Endothelial cell (in vitro differentiated cells): ENCODE data around the gene POLR1H. TPM values are rescaled to one million over a fixed set of nuclear protein-coding genes. Genes with fewer than 3 reads are reported as not detected.

Experiments
- DNase-seq: peaks from one replicate; pipeline ENCODE4 v3.0.0; 2021; ENCODE audit warnings: low spot score
- H3K27ac Mint-ChIP-seq: one replicate; pipeline ENCODE4 v1.8.0; 2021; ENCODE audit warnings: mixed read lengths, inconsistent platforms; ENCODE audit not compliant: unreplicated experiment
- H3K27me3 Mint-ChIP-seq: one replicate; pipeline ENCODE4 v1.8.0; 2021; ENCODE audit warnings: mild to moderate bottlenecking, moderate library complexity, mixed read lengths, inconsistent platforms; ENCODE audit not compliant: unreplicated experiment
- H3K36me3 Mint-ChIP-seq: one replicate; pipeline ENCODE4 v1.8.0; 2021; ENCODE audit warnings: mild to moderate bottlenecking, low read depth, mixed read lengths, inconsistent platforms; ENCODE audit not compliant: unreplicated experiment
- H3K4me1 Mint-ChIP-seq: one replicate; pipeline ENCODE4 v1.8.0; 2021; ENCODE audit warnings: mild to moderate bottlenecking, mixed read lengths, inconsistent platforms; ENCODE audit not compliant: unreplicated experiment
- H3K4me3 Mint-ChIP-seq: one replicate; pipeline ENCODE4 v1.8.0; 2021; ENCODE audit warnings: mild to moderate bottlenecking, mixed read lengths, inconsistent platforms; ENCODE audit not compliant: unreplicated experiment
- H3K9me3 Mint-ChIP-seq: one replicate; pipeline ENCODE4 v1.8.0; 2021; ENCODE audit warnings: mixed read lengths, inconsistent platforms; ENCODE audit not compliant: unreplicated experiment
- CTCF ChIP-seq: fragments of 200-600 bp; sonication (generic); IDR thresholded peaks from one replicate; pipeline ENCODE4 v1.5.0; 2021; ENCODE audit warnings: antibody characterized with exemption; ENCODE audit not compliant: unreplicated experiment
- total RNA-seq: library from RNA; stranded (reverse); fragmentation: NEBNext Ultra II Directional; extraction: Animal tissue kit (Norgen Biotek cat#: 25700); gene quantifications from one replicate; pipeline ENCODE4 v1.2.1, GENCODE V29; 2021; ENCODE audit not compliant: unreplicated experiment

Gene POLR1H
- total RNA-seq, 1 donor from 2014 or later, result 39.0 TPM

DNA sequence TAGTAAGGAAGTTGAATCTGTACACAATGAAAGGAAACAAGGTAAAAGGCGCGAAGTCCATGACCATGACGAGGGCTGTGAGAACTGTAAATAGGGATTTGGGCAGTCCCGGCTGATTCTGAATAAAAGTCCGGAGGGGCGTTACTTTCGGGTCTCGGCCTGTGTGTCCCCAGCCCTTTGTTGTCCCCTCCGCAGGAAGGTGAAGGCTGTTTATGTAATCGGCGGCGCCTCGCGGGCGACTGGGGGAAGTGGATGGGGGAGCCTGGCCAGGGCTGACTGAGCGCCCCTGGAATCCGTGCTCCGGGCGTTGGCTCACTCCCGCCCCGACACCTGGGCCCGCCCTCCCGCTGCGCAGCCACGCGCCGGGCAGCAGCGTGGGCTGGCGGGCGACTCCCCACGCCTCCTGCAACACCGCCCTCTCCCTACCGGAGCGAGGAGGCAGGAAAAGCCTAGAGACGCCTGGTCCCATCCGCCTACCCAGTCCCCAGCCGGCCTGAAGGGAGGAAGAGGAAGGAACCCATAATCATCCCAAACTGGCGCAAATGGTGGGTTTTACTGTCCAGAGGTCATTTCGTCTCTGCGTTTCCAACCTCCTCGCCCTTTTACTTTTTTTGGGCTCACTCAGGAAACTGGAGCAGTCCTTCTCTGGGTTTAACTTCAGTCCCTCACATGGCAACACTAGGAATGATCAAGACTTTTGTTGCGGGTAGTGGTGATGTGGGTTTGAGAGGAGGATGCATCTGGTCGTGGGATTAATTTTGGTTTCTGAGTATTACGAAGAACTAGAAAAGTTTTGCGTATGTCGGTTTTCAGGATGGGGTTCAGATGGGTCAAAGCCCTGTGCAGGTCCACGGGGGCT is 39.7 kb downstream of the POLR1H start:
- Mint-ChIP-seq H3K36me3 (no peaks in the 10 kb centered on the region), H3K27me3 (peaks cover 8% of the 10 kb centered on the region), H3K4me3 (peak overlapping the region; percentile 80), H3K9me3 (no peaks in the 10 kb centered on the region), H3K4me1 (peaks cover 53% of the 10 kb centered on the region), H3K27ac (peak overlapping the region; percentile 62)
- TF ChIP-seq CTCF, result no peak
- peak; percentile 49 for DNase-seq

DNA sequence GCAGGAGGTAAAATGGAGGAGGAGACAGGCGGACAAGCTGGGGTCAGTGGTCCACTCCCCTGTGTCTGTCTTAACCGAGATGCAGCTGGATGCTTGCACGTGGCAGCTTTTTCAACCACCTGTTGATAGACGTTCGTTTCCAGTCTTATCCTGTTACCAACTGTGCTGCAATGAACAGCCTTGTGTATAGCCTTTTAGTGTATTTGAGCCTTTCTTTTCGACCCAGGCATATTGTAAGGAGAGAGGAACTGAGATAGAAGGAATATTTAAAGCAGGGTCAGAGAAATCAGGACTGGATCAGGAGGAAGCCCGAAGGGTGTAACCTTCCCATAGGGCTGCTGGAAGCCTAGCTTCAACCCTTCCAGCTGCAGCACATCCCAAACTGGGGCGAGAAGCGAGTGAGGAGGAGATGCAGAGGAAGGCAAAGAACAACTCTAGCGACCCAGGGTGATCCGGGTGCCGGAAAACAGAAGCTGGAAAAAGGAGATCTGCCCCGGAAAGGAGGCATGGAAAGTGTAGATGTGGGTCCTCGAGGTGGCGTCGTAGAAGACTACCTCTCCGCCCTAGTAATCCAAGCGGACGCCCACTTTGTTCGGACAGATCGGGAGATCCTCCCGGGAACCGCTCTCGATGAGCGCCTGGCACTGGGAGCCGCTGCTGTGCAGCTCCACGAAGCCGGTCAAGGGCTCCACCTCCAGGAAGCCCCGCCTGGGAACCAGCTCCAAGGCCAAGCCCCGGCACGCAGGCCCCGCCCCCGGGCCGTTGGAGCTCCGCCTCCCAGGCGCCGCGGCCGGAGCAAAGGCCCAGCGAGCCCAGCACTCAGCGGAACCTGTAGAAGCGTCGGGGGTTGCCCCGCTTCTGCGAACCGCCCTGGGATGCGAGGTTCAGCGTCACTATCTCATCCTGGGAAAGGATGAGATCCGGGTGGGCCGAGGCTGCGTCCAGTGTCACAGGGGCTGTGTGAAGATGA is 40.7 kb downstream of the POLR1H start:
- H3K4me3 Mint-ChIP-seq, result peak overlapping the region; percentile 80
- TF ChIP-seq CTCF, result no peak
- H3K27ac Mint-ChIP-seq, result peak overlapping the region; percentile 39
- H3K36me3 Mint-ChIP-seq, result no peaks in the 10 kb centered on the region
- H3K27me3 Mint-ChIP-seq, result peaks cover 8% of the 10 kb centered on the region
- no peaks in the 10 kb centered on the region for H3K9me3 Mint-ChIP-seq
- peaks cover 53% of the 10 kb centered on the region for H3K4me1 Mint-ChIP-seq
- peak; percentile 82 for DNase-seq

DNA sequence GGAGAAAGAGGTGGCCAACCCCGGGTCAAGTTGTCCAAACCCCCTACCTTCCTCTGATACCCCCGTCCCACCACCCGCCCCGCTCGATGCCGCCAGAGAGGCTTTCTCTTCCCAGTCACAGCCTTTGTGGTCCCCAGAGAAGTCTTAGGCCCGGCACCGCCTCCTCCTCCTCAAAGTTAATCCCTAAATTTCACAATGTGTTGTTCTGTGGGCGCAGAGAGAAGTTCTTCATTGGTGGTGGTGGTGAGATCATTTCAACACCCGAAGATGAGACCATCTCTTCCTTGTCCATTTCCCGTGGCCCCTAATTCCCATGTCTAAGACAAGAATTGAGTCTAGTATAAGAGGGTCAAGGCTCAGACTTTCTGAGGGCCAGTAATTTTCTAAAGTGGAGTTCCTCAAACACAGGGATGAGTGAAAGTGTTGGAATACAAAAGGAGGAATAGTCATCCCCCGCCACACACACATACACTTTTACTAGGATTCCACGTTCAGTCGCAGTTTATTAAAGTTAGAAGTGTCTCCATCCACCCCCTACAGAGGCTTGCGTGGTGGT is 41.4 kb downstream of the POLR1H start:
- Mint-ChIP-seq H3K27me3 (peaks cover 7% of the 10 kb centered on the region), H3K27ac (no peak overlapping the region), H3K4me1 (peaks cover 48% of the 10 kb centered on the region), H3K36me3 (no peaks in the 10 kb centered on the region), H3K9me3 (no peaks in the 10 kb centered on the region), H3K4me3 (peak overlapping the region; percentile 88)
- TF ChIP-seq CTCF, result no peak
- DNase-seq, result no peak

- Mint-ChIP-seq H3K27me3 (peaks cover 5% of the 10 kb centered on the region), H3K4me3 (peak overlapping the region; percentile 88)
Measured at GRCh38 chr6:30102970-30103871, 42.2 kb downstream of the POLR1H start.

More at GRCh38 chr6:30102970-30103871, 42.2 kb downstream of the POLR1H start:
- peak; percentile 87 for TF ChIP-seq CTCF
- no peaks in the 10 kb centered on the region for H3K36me3 Mint-ChIP-seq
- peaks cover 44% of the 10 kb centered on the region for H3K4me1 Mint-ChIP-seq
- no peaks in the 10 kb centered on the region for H3K9me3 Mint-ChIP-seq
- peak; percentile 78 for DNase-seq
- peak overlapping the region; percentile 14 for H3K27ac Mint-ChIP-seq
